ENCODE results near the gene MEIOSIN.
A peak's percentile ranks its signal among the peaks of the same experiment; 100 is the strongest.

Gene MEIOSIN

DNA sequence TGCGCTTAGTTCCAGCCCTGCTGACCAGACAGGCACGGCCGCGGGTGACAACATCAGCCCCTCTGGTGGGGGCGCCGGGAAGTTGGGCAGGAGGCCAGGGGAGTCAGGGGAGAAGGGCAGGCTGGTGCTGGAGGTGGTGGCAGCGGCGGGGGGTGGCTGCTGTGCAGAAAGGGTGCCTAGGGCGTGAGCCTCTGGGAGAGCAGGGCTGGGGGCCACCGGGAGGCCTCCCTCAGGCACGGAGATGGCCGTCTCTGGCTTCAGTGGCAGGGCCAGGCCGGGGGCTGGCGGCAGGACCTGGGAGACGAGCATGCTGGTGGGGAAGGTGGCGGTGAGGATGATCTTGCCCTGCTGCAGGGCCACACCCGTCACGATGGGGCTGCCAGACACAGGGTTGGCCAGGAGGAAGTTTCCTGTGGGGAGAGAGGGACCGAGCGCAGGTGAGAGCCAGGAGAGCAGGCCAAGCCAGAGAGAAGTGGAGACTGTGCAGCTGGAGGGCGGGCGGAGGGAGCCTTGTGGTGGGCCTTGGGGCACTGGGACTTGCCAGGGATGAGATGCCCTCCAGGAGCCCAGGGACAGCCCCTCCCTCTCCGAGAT lies 32.6 kb downstream of the MEIOSIN start (continued):
- TF ChIP-seq ZFP3 (tag by site-specific recombination; IDR thresholded peaks at IDR 0.05; ENCODE audit: low read depth) (no peak), ZNF792 (tag by site-specific recombination; IDR thresholded peaks at IDR 0.05) (no peak), ZNF335 (tag by site-specific recombination; conservative IDR thresholded peaks at IDR 0.05) (no peak), ZNF530 (tag by site-specific recombination; IDR thresholded peaks at IDR 0.05; ENCODE audit: low read depth) (no peak), ZNF555 (tag by site-specific recombination; conservative IDR thresholded peaks at IDR 0.05) (no peak), ZNF211 (tag by site-specific recombination; IDR thresholded peaks at IDR 0.05; ENCODE audit: low read depth) (no peak), ZFP69B (tag by site-specific recombination; IDR thresholded peaks at IDR 0.05) (no peak), ZNF623 (tag by site-specific recombination; IDR thresholded peaks at IDR 0.05) (no peak), HOXA7 (CRISPR knock-in tag; IDR thresholded peaks at IDR 0.05; ENCODE audit: borderline replicate concordance) (no peak), WT1 (tag by site-specific recombination; IDR thresholded peaks at IDR 0.05) (no peak), ZNF174 (tag by site-specific recombination; IDR thresholded peaks at IDR 0.05) (no peak), ZNF169 (tag by site-specific recombination; IDR thresholded peaks at IDR 0.05) (no peak), KLF8 (tag by site-specific recombination; IDR thresholded peaks at IDR 0.05) (no peak), GLIS2 (tag by site-specific recombination; IDR thresholded peaks at IDR 0.05) (peak; percentile 75), MZF1 (tag by site-specific recombination; IDR thresholded peaks at IDR 0.05; ENCODE audit: borderline replicate concordance) (no peak), KLF1 (tag by site-specific recombination; IDR thresholded peaks at IDR 0.05) (peak; percentile 57; the same call in 1 of the 2 replicates), ZNF701 (tag by site-specific recombination; IDR thresholded peaks at IDR 0.05) (no peak), ZNF791 (tag by site-specific recombination; IDR thresholded peaks at IDR 0.05) (no peak), GLIS1 (tag by site-specific recombination; IDR thresholded peaks at IDR 0.05) (peak; percentile 97), ZSCAN23 (tag by site-specific recombination; IDR thresholded peaks at IDR 0.05) (no peak), ZFP37 (tag by site-specific recombination; IDR thresholded peaks at IDR 0.05) (no peak), ZNF221 (tag by site-specific recombination; IDR thresholded peaks at IDR 0.05; ENCODE audit: borderline replicate concordance) (no peak), KLF16 (tag by site-specific recombination; IDR thresholded peaks at IDR 0.05) (no peak), GLI2 (tag by site-specific recombination; IDR thresholded peaks at IDR 0.05; ENCODE audit: borderline replicate concordance, low read depth) (no peak), ZNF366 (tag by site-specific recombination; conservative IDR thresholded peaks at IDR 0.05) (0 out of 2 replicates have a peak, but pooled peaks have one; percentile 22), ZNF138 (tag by site-specific recombination; IDR thresholded peaks at IDR 0.05; ENCODE audit: borderline replicate concordance) (no peak)
- TF ChIP-seq, protein P1, sequence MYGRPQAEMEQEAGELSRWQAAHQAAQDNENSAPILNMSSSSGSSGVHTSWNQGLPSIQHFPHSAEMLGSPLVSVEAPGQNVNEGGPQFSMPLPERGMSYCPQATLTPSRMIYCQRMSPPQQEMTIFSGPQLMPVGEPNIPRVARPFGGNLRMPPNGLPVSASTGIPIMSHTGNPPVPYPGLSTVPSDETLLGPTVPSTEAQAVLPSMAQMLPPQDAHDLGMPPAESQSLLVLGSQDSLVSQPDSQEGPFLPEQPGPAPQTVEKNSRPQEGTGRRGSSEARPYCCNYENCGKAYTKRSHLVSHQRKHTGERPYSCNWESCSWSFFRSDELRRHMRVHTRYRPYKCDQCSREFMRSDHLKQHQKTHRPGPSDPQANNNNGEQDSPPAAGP (tag by site-specific recombination; IDR thresholded peaks at IDR 0.05): no peak
- TF ChIP-seq, protein P2, sequence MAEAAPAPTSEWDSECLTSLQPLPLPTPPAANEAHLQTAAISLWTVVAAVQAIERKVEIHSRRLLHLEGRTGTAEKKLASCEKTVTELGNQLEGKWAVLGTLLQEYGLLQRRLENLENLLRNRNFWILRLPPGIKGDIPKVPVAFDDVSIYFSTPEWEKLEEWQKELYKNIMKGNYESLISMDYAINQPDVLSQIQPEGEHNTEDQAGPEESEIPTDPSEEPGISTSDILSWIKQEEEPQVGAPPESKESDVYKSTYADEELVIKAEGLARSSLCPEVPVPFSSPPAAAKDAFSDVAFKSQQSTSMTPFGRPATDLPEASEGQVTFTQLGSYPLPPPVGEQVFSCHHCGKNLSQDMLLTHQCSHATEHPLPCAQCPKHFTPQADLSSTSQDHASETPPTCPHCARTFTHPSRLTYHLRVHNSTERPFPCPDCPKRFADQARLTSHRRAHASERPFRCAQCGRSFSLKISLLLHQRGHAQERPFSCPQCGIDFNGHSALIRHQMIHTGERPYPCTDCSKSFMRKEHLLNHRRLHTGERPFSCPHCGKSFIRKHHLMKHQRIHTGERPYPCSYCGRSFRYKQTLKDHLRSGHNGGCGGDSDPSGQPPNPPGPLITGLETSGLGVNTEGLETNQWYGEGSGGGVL (tag by site-specific recombination; IDR thresholded peaks at IDR 0.05): peak; percentile 19; the same call in 1 of the 2 replicates
- TF ChIP-seq, protein P3, sequence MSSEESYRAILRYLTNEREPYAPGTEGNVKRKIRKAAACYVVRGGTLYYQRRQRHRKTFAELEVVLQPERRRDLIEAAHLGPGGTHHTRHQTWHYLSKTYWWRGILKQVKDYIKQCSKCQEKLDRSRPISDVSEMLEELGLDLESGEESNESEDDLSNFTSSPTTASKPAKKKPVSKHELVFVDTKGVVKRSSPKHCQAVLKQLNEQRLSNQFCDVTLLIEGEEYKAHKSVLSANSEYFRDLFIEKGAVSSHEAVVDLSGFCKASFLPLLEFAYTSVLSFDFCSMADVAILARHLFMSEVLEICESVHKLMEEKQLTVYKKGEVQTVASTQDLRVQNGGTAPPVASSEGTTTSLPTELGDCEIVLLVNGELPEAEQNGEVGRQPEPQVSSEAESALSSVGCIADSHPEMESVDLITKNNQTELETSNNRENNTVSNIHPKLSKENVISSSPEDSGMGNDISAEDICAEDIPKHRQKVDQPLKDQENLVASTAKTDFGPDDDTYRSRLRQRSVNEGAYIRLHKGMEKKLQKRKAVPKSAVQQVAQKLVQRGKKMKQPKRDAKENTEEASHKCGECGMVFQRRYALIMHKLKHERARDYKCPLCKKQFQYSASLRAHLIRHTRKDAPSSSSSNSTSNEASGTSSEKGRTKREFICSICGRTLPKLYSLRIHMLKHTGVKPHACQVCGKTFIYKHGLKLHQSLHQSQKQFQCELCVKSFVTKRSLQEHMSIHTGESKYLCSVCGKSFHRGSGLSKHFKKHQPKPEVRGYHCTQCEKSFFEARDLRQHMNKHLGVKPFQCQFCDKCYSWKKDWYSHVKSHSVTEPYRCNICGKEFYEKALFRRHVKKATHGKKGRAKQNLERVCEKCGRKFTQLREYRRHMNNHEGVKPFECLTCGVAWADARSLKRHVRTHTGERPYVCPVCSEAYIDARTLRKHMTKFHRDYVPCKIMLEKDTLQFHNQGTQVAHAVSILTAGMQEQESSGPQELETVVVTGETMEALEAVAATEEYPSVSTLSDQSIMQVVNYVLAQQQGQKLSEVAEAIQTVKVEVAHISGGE (tag by site-specific recombination; conservative IDR thresholded peaks at IDR 0.05; ENCODE audit: low read depth): no peak
